ENCODE data around the gene WHAMM. TPM values are rescaled to one million over a fixed set of nuclear protein-coding genes. Genes with fewer than 3 reads are reported as not detected.

The WHAMM gene
- total RNA-seq, 2 donors from 2014 or later, result 6.0 to 9.2 TPM

GRCh38 chr15:82849556-82850512 lies 40.4 kb downstream of the WHAMM start:
- H3K9me3 ChIP-seq, result no peaks in the 10 kb centered on the region
- TF ChIP-seq CTCF (IDR thresholded peaks at IDR 0.05) (peak; percentile 62 to 96 (median 80)), POLR2A (IDR thresholded peaks at IDR 0.05) (no peak)
- peak; percentile 83 for ATAC-seq
- WGBS, 2 donors, result 8 to 13% methylated on average over 20 to 23 of the region's 23 CpGs
- no peak overlapping the region for H3K4me3 ChIP-seq
- peak; percentile 82 to 90 (median 83) for DNase-seq
- H3K27ac ChIP-seq, result peak overlapping the region in 3 of 4 donors; percentile 66 to 77 (median 73)
- H3K36me3 ChIP-seq (replicated peaks in 1 of 2; ENCODE audit: insufficient read depth in 1 of 2, low read depth in 2 of 2), result peaks cover 5 to 49% of the 10 kb centered on the region in 2 donors
- no peaks in the 10 kb centered on the region for H3K27me3 ChIP-seq
- intact Hi-C loops (cut with DNase I), result loop anchor here (5.0 kb wide), 1 partner anchor 147 kb away; no protein-coding TSS in a partner anchor
- peaks cover 24% of the 10 kb centered on the region for H3K4me1 ChIP-seq

GRCh38 chr15:82850731-82851130 lies 41.3 kb downstream of the WHAMM start:
- H3K27me3 ChIP-seq, result no peaks in the 10 kb centered on the region
- DNase-seq, result peak in 2 of 4 donors; percentile 1 to 15
- no peak for ATAC-seq
- no peak overlapping the region for H3K4me3 ChIP-seq
- intact Hi-C loops (cut with DNase I), result no loop called here
- no peak for TF ChIP-seq POLR2A (IDR thresholded peaks at IDR 0.05)
- TF ChIP-seq CTCF (IDR thresholded peaks at IDR 0.05), result no peak
- H3K36me3 ChIP-seq (replicated peaks in 1 of 2; ENCODE audit: insufficient read depth in 1 of 2, low read depth in 2 of 2), result peaks cover 5 to 45% of the 10 kb centered on the region in 2 donors
- peaks cover 25% of the 10 kb centered on the region for H3K4me1 ChIP-seq
- WGBS, 2 donors, result 54 to 59% methylated on average over 7 of the region's 7 CpGs
- peak overlapping the region in 3 of 4 donors; percentile 66 to 77 (median 73) for H3K27ac ChIP-seq
- H3K9me3 ChIP-seq, result no peaks in the 10 kb centered on the region

GRCh38 chr15:82851306-82851850 lies 42.0 kb downstream of the WHAMM start:
- DNase-seq (peak in 1 of 4 donors; percentile 10), ATAC-seq (no peak)
- Histone ChIP-seq H3K4me3 (no peak overlapping the region), H3K27me3 (no peaks in the 10 kb centered on the region), H3K36me3 (replicated peaks in 1 of 2; ENCODE audit: insufficient read depth in 1 of 2, low read depth in 2 of 2) (peaks cover 5 to 41% of the 10 kb centered on the region in 2 donors), H3K9me3 (no peaks in the 10 kb centered on the region), H3K4me1 (peaks cover 30% of the 10 kb centered on the region), H3K27ac (peak overlapping the region in 1 of 4 donors; percentile 22)
- TF ChIP-seq CTCF (IDR thresholded peaks at IDR 0.05), result no peak
- no peak for TF ChIP-seq POLR2A (IDR thresholded peaks at IDR 0.05)
- WGBS, 2 donors, result 81 to 92% methylated on average over 14 of the region's 14 CpGs
- intact Hi-C loops (cut with DNase I), result no loop called here

- H3K4me3 ChIP-seq, result no peak overlapping the region
- 75 to 79% methylated on average over 9 of the region's 9 CpGs for WGBS, 2 donors
- no peaks in the 10 kb centered on the region for H3K9me3 ChIP-seq
- no peak overlapping the region for H3K27ac ChIP-seq
- intact Hi-C loops (cut with DNase I), result no loop called here
- H3K4me1 ChIP-seq, result peaks cover 35% of the 10 kb centered on the region
- no peaks in the 10 kb centered on the region for H3K27me3 ChIP-seq
- DNase-seq (peak in 1 of 4 donors; percentile 12), ATAC-seq (no peak)
- TF ChIP-seq POLR2A (IDR thresholded peaks at IDR 0.05) (no peak), CTCF (IDR thresholded peaks at IDR 0.05) (no peak)
- peaks cover 5 to 35% of the 10 kb centered on the region in 2 donors for H3K36me3 ChIP-seq (replicated peaks in 1 of 2; ENCODE audit: insufficient read depth in 1 of 2, low read depth in 2 of 2)
Measured at GRCh38 chr15:82851981-82852511, 42.6 kb downstream of the WHAMM start.
